Peyer's patch (tissue), 4 donors: ENCODE measurements around the gene RTN4R. TPM values are rescaled to one million over a fixed set of nuclear protein-coding genes. Genes with fewer than 3 reads are reported as not detected.

Experiments
- DNase-seq, 3 donors: peaks; one replicate each; pipeline ENCODE4 v3.0.0-alpha.2; 2017 to 2019
- H3K27ac ChIP-seq, 4 donors: fragments of 200-600 bp; sonication (generic); one replicate each; pipeline ENCODE4 v1.5.1; 2016 to 2019
- H3K27me3 ChIP-seq, 2 donors: fragments of 200-600 bp; sonication (generic); one replicate each; pipeline ENCODE4 v1.5.1; 2019
- H3K36me3 ChIP-seq, 3 donors: fragments of 200-600 bp; sonication (generic); one replicate each; pipeline ENCODE4 v1.5.1; 2016 to 2019
- H3K4me1 ChIP-seq, 4 donors: fragments of 200-600 bp; sonication (generic); one replicate each; pipeline ENCODE4 v1.5.1; 2016 to 2019
- H3K4me3 ChIP-seq, 4 donors: fragments of 200-600 bp; sonication (generic); 1 replicate in 3 of 4; 2 replicates in 1 of 4; pipeline ENCODE4 v1.5.1; 2016 to 2019; ENCODE audit warnings: mild to moderate bottlenecking in 1 of 4
- H3K9me3 ChIP-seq, 4 donors: fragments of 200-600 bp; sonication (generic); one replicate each; pipeline ENCODE4 v1.5.1; 2016 to 2019; ENCODE audit warnings: mild to moderate bottlenecking in 1 of 4
- CTCF ChIP-seq, 6 experiments: fragments of 450-650 bp in 4 of 6; fragments of 200-600 bp in 2 of 6; sonication (generic) in 1 of 6; IDR thresholded peaks; one replicate each; pipeline ENCODE4 v1.5.1; 2017 to 2019; ENCODE audit warnings: antibody characterized with exemption in 6 of 6, mild to moderate bottlenecking in 3 of 6, moderate library complexity in 1 of 6
- POLR2A ChIP-seq, 2 donors: fragments of 450-650 bp; IDR thresholded peaks; one replicate each; pipeline ENCODE4 v1.5.1; 2017; ENCODE audit warnings: antibody characterized with exemption in 2 of 2, mild to moderate bottlenecking in 2 of 2, moderate library complexity in 2 of 2
- total RNA-seq, 4 donors: library from RNA; depleted of rRNA; stranded (reverse); fragments of >200 nt; gene quantifications; one replicate each; pipeline ENCODE4 v1.1.0, GENCODE V29; 2016

Gene RTN4R
- total RNA-seq, 4 donors from 2014 or later = 5.2 to 9.1 (median 5.7) TPM

GRCh38 chr22:20224917-20225692, 43.0 kb downstream of the RTN4R start:
- no peak for DNase-seq
- Histone ChIP-seq H3K4me1 (no peaks in the 10 kb centered on the region), H3K36me3 (no peaks in the 10 kb centered on the region), H3K27ac (no peak overlapping the region), H3K4me3 (no peak overlapping the region), H3K9me3 (no peaks in the 10 kb centered on the region), H3K27me3 (no peaks in the 10 kb centered on the region)
- TF ChIP-seq CTCF (IDR thresholded peaks at IDR 0.05) (no peak), POLR2A (IDR thresholded peaks at IDR 0.05) (no peak)

GRCh38 chr22:20224256-20224626, 43.9 kb downstream of the RTN4R start:
- Histone ChIP-seq H3K36me3 (no peaks in the 10 kb centered on the region), H3K9me3 (no peaks in the 10 kb centered on the region)

GRCh38 chr22:20223421-20224255, 44.5 kb downstream of the RTN4R start:
- Histone ChIP-seq H3K36me3 (no peaks in the 10 kb centered on the region), H3K4me1 (no peaks in the 10 kb centered on the region), H3K4me3 (no peak overlapping the region), H3K9me3 (no peaks in the 10 kb centered on the region), H3K27me3 (no peaks in the 10 kb centered on the region), H3K27ac (no peak overlapping the region)
- DNase-seq = no peak
- TF ChIP-seq POLR2A (IDR thresholded peaks at IDR 0.05) (no peak), CTCF (IDR thresholded peaks at IDR 0.05) (no peak)

More at GRCh38 chr22:20224256-20224626, 43.9 kb downstream of the RTN4R start:
- DNase-seq = no peak
- Histone ChIP-seq H3K27me3 (no peaks in the 10 kb centered on the region), H3K4me3 (no peak overlapping the region), H3K27ac (no peak overlapping the region), H3K4me1 (no peaks in the 10 kb centered on the region)
- TF ChIP-seq POLR2A (IDR thresholded peaks at IDR 0.05) = no peak

GRCh38 chr22:20222764-20223420, 45.2 kb downstream of the RTN4R start:
- Histone ChIP-seq H3K4me1 (no peaks in the 10 kb centered on the region), H3K36me3 (no peaks in the 10 kb centered on the region), H3K9me3 (no peaks in the 10 kb centered on the region), H3K27ac (no peak overlapping the region), H3K27me3 (no peaks in the 10 kb centered on the region), H3K4me3 (no peak overlapping the region)
- no peak for TF ChIP-seq POLR2A (IDR thresholded peaks at IDR 0.05)
- TF ChIP-seq CTCF (IDR thresholded peaks at IDR 0.05) = no peak
- no peak for DNase-seq

GRCh38 chr22:20221421-20222340, 46.4 kb downstream of the RTN4R start:
- no peaks in the 10 kb centered on the region for H3K9me3 ChIP-seq
- no peaks in the 10 kb centered on the region for H3K27me3 ChIP-seq
- no peak for DNase-seq
- H3K27ac ChIP-seq = no peak overlapping the region
- no peak overlapping the region for H3K4me3 ChIP-seq
- H3K36me3 ChIP-seq = no peaks in the 10 kb centered on the region
- H3K4me1 ChIP-seq = no peaks in the 10 kb centered on the region
- no peak for TF ChIP-seq POLR2A (IDR thresholded peaks at IDR 0.05)
- TF ChIP-seq CTCF (IDR thresholded peaks at IDR 0.05) = no peak
